CD4-positive, alpha-beta T cell (primary cell): ENCODE measurements around the gene TMEM183A. TPM values are rescaled to one million over a fixed set of nuclear protein-coding genes. Genes with fewer than 3 reads are reported as not detected.

Experiments used
- ATAC-seq: fragments of 200-7000 bp; cut with Tn5 transposase; one replicate; pipeline ENCODE4 v1.10.0; 2022; ENCODE audit warnings: mild to moderate bottlenecking; ENCODE audit not compliant: poor library complexity
- CTCF ChIA-PET: fragments of 350-600 bp; sonication (Branson Sonifier 250); formaldehyde crosslinking; loops from one replicate; lab custom pipeline; 2021; ENCODE audit warnings: antibody characterized with exemption, inconsistent platforms; lab: Charles Lee
- POLR2A ChIA-PET: fragments of 350-600 bp; sonication (Branson Sonifier 250); formaldehyde crosslinking; loops from one replicate; lab custom pipeline; 2021; ENCODE audit warnings: antibody characterized with exemption, inconsistent platforms; lab: Charles Lee
- DNase-seq, 14 experiments: peaks; one replicate each; pipeline ENCODE4 v3.0.0-alpha.2; 2013 to 2020; ENCODE audit warnings: mixed read lengths in 2 of 14
- H3K27ac ChIP-seq, 2 donors: one replicate each; pipeline versions ENCODE4 v1.5.1 to v1.7.0; 2013; ENCODE audit warnings: low read length in 2 of 2, low read depth in 1 of 2, mild to moderate bottlenecking in 1 of 2
- H3K27me3 ChIP-seq, 2 experiments: 1 replicate in 1 of 2; 2 replicates in 1 of 2; pipeline versions ENCODE4 v1.6.1 to v1.7.0; 2013; ENCODE audit warnings: low read length in 2 of 2, control low read depth in 1 of 2, mild to moderate bottlenecking in 1 of 2, moderate library complexity in 1 of 2; ENCODE audit not compliant: insufficient read depth in 2 of 2, control insufficient read depth in 1 of 2
- H3K36me3 ChIP-seq: one replicate; pipeline ENCODE4 v1.6.1; 2013; ENCODE audit warnings: low read length, control low read depth; ENCODE audit not compliant: insufficient read depth
- H3K4me1 ChIP-seq: one replicate; pipeline ENCODE4 v1.6.1; 2013; ENCODE audit warnings: low read length, control low read depth; ENCODE audit not compliant: insufficient read depth
- H3K4me3 ChIP-seq: one replicate; pipeline ENCODE4 v1.5.1; 2013; ENCODE audit warnings: mild to moderate bottlenecking, low read length, moderate library complexity
- H3K9me3 ChIP-seq, 2 experiments: 1 replicate in 1 of 2; 2 replicates in 1 of 2; pipeline versions ENCODE4 v1.6.1 to v1.7.0; 2013; ENCODE audit warnings: low read length in 2 of 2, mild to moderate bottlenecking in 2 of 2, control low read depth in 1 of 2, moderate library complexity in 1 of 2; ENCODE audit not compliant: control insufficient read depth in 1 of 2, insufficient read depth in 1 of 2
- H3K27ac Mint-ChIP-seq: one replicate; pipeline ENCODE4 v1.8.0; 2020; ENCODE audit warnings: mixed read lengths
- H3K27me3 Mint-ChIP-seq: one replicate; pipeline ENCODE4 v1.8.0; 2021; ENCODE audit warnings: mixed read lengths
- H3K36me3 Mint-ChIP-seq: one replicate; pipeline ENCODE4 v1.8.0; 2021; ENCODE audit warnings: low read depth, mixed read lengths
- H3K4me1 Mint-ChIP-seq: one replicate; pipeline ENCODE4 v1.8.0; 2021; ENCODE audit warnings: low read depth, mixed read lengths
- H3K4me3 Mint-ChIP-seq: one replicate; pipeline ENCODE4 v1.8.0; 2020; ENCODE audit warnings: mild to moderate bottlenecking, mixed read lengths
- H3K9me3 Mint-ChIP-seq: one replicate; pipeline ENCODE4 v1.8.0; 2020; ENCODE audit warnings: mixed read lengths
- CTCF ChIP-seq: fragments of 200-600 bp; IDR thresholded peaks from one replicate; pipeline ENCODE4 v1.8.0; 2022; ENCODE audit warnings: antibody characterized with exemption, mild to moderate bottlenecking
- intact Hi-C, 2 experiments: fragments of 100-400 bp; cut with DNase I in 1 of 2; cut with micrococcal nuclease in 1 of 2; formaldehyde crosslinking; loops; one replicate each; pipeline versions ENCODE4 v1.15.1 to v1.9.0; 2023 to 2025; cut with DNase I, micrococcal nuclease
- total RNA-seq, 174 experiments: library from RNA in 2 of 174; stranded (reverse) in 2 of 174; gene quantifications; one replicate each; pipeline ENCODE4 v1.2.3 and lab custom pipeline; 2021 to 2026

Gene TMEM183A
- total RNA-seq, 2 experiments from 2014 or later: 187 to 194 TPM

GRCh38 chr1:203033287-203033686 is 26.1 kb downstream of the TMEM183A start:
- no peaks in the 10 kb centered on the region for H3K36me3 ChIP-seq
- no peaks in the 10 kb centered on the region for H3K9me3 Mint-ChIP-seq
- no peaks in the 10 kb centered on the region for H3K27me3 Mint-ChIP-seq
- no peaks in the 10 kb centered on the region for H3K4me1 Mint-ChIP-seq
- no peaks in the 10 kb centered on the region for H3K4me1 ChIP-seq
- DNase-seq: no peak
- H3K4me3 Mint-ChIP-seq: no peak overlapping the region
- no peaks in the 10 kb centered on the region for H3K36me3 Mint-ChIP-seq
- TF ChIP-seq CTCF: no peak
- H3K27ac Mint-ChIP-seq: no peak overlapping the region
- no peaks in the 10 kb centered on the region for H3K9me3 ChIP-seq
- intact Hi-C loops: no loop called here
- H3K27me3 ChIP-seq: no peaks in the 10 kb centered on the region
- H3K27ac ChIP-seq: no peak overlapping the region
- CTCF ChIA-PET: no interaction called here
- POLR2A ChIA-PET: no interaction called here
- H3K4me3 ChIP-seq: no peak overlapping the region
- ATAC-seq: no peak

DNA sequence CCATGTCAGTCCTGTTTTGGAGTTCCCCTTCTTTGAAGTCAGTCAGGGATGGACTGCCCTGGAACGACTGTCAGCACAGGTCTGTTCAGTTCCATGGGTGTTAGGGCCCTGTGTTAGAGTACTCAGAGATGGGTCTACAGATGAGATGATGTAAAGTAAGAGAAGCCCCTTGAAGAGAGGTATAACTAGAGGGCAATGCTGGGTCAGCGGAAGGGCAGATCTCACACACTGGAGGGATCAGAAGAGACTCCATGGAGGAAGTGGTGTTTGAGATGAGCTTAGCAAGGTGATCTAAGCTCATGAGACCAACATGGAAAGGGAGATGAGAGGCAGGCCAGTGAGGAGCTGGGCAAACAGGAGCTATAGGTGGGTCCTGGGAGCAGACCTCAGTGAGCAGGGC is 26.7 kb downstream of the TMEM183A start:
- ChIA-PET CTCF (no interaction called here), POLR2A (no interaction called here)
- Histone ChIP-seq H3K27ac (no peak overlapping the region), H3K9me3 (no peaks in the 10 kb centered on the region), H3K27me3 (peaks cover 4 to 6% of the 10 kb centered on the region in 2 experiments), H3K4me1 (no peaks in the 10 kb centered on the region), H3K4me3 (no peak overlapping the region), H3K36me3 (no peaks in the 10 kb centered on the region)
- ATAC-seq: no peak
- DNase-seq: no peak
- no peak overlapping the region for H3K27ac Mint-ChIP-seq
- intact Hi-C loops: no loop called here
- no peak overlapping the region for H3K4me3 Mint-ChIP-seq
- TF ChIP-seq CTCF: no peak
- H3K4me1 Mint-ChIP-seq: no peaks in the 10 kb centered on the region
- no peaks in the 10 kb centered on the region for H3K9me3 Mint-ChIP-seq
- H3K27me3 Mint-ChIP-seq: no peaks in the 10 kb centered on the region
- no peaks in the 10 kb centered on the region for H3K36me3 Mint-ChIP-seq

- intact Hi-C loops: loop anchor here in 1 of 2 experiments (5.0 kb wide), 1 partner anchor 303 kb away; no protein-coding TSS in a partner anchor
- ChIA-PET POLR2A (no interaction called here), CTCF (no interaction called here)
- H3K36me3 ChIP-seq: no peaks in the 10 kb centered on the region
- Mint-ChIP-seq H3K4me3 (no peak overlapping the region), H3K27ac (no peak overlapping the region), H3K36me3 (no peaks in the 10 kb centered on the region), H3K9me3 (no peaks in the 10 kb centered on the region), H3K27me3 (peaks cover 6% of the 10 kb centered on the region), H3K4me1 (no peaks in the 10 kb centered on the region)
- no peaks in the 10 kb centered on the region for H3K9me3 ChIP-seq
- H3K27me3 ChIP-seq: peaks cover 4 to 6% of the 10 kb centered on the region in 2 experiments
- no peak overlapping the region for H3K27ac ChIP-seq
- ATAC-seq: no peak
- H3K4me1 ChIP-seq: no peaks in the 10 kb centered on the region
- no peak overlapping the region for H3K4me3 ChIP-seq
- TF ChIP-seq CTCF: no peak
- DNase-seq: peak in 2 of 14 experiments; percentile 7 to 12
Measured at GRCh38 chr1:203034422-203035110, 27.4 kb downstream of the TMEM183A start.
